ENCODE measurements around the gene MTO1. TPM values are rescaled to one million over a fixed set of nuclear protein-coding genes. Genes with fewer than 3 reads are reported as not detected.

Gene MTO1, protein sequence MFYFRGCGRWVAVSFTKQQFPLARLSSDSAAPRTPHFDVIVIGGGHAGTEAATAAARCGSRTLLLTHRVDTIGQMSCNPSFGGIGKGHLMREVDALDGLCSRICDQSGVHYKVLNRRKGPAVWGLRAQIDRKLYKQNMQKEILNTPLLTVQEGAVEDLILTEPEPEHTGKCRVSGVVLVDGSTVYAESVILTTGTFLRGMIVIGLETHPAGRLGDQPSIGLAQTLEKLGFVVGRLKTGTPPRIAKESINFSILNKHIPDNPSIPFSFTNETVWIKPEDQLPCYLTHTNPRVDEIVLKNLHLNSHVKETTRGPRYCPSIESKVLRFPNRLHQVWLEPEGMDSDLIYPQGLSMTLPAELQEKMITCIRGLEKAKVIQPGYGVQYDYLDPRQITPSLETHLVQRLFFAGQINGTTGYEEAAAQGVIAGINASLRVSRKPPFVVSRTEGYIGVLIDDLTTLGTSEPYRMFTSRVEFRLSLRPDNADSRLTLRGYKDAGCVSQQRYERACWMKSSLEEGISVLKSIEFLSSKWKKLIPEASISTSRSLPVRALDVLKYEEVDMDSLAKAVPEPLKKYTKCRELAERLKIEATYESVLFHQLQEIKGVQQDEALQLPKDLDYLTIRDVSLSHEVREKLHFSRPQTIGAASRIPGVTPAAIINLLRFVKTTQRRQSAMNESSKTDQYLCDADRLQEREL
- total RNA-seq = 31.1 and 34.3 TPM in 2 replicates

DNA sequence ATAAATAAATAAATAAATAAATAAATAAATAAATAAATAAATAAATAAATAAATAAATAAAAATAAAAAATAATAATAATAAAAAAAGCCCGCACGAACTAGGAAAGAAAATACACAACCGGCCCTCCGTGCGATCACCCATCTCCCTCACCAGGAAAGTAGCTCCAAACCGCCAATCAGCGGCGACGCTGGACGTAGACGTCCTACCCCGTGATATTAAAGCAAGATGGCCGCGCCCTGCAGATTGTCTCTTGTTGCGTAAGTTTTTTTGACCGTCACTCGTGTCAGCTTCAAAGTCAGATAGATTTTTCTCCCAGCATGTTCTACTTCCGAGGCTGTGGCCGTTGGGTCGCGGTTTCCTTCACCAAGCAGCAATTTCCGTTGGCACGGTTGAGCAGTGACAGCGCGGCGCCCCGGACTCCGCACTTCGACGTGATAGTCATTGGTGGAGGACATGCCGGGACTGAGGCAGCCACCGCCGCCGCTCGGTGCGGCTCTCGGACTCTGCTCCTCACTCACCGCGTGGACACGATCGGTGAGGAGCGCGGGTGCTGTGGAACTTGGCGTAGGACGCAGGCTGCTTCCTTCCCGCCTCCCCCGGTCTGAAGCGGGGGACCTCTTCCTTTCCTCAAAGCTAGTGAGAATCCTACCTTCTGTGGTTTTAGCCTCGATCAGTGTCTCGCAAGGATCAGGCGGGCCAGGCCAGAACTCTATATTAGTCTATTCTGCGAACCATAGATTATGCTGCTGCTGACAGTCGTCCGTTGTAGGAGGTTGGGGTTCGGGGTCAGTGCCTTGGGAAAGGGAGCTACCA, at the start of gene MTO1:
TSS of gene MTO1 (plus strand) at position 201 of the 814 bp plus-strand sequence. CDS start at position 319, 118 bp downstream.

DNA sequence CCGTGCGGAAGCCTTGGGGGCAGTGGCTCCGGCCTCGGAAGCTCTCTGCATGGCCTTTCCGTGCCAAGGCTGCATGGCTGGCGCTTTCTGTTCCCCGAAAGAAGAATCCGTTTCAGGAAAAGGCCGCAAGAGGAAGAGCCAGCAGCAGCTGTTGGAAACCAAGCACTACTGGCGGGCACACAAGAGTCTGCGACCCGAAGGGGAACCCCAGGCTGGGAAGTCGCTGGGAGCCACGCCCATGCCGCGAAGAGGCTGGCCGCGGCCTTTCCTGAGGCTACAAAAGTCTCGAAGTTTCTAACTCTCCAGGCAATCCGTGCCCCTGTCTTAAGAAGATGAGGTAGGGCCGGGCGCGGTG, 9.5 kb upstream of the MTO1 start, which contains the start of gene CGAS:
TSS of gene CGAS (minus strand) at position 191 of the 355 bp plus-strand sequence. CDS start at position 75, 116 bp downstream.

DNA sequence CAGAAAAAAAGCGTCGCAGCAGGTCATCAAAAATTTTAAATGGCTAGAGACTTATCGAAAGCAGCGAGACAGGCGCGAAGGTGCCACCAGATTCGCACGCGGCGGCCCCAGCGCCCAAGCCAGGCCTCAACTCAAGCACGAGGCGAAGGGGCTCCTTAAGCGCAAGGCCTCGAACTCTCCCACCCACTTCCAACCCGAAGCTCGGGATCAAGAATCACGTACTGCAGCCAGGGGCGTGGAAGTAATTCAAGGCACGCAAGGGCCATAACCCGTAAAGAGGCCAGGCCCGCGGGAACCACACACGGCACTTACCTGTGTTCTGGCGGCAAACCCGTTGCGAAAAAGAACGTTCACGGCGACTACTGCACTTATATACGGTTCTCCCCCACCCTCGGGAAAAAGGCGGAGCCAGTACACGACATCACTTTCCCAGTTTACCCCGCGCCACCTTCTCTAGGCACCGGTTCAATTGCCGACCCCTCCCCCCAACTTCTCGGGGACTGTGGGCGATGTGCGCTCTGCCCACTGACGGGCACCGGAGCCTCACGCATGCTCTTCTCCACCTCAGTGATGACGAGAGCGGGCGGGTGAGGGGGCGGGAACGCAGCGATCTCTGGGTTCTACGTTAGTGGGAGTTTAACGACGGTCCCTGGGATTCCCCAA, 59.3 kb downstream of the MTO1 start, which contains the start of gene EEF1A1:
TSS of gene EEF1A1 (minus strand) at position 345 of the 663 bp plus-strand sequence. CDS start 1,006 bp downstream, outside the sequence.

Other genes with a start within 250 kb of the MTO1 start
- not detected in 2 replicates for gene KHDC1L, start 236.2 kb upstream of the MTO1 start, total RNA-seq
- 3.5 TPM in 2 replicates for gene KHDC1, start 198.5 kb upstream of the MTO1 start, total RNA-seq
- not detected in 2 replicates for gene DPPA5, start 107.5 kb upstream of the MTO1 start, total RNA-seq
- gene KHDC3L, start 99.1 kb upstream of the MTO1 start, total RNA-seq = not detected in 2 replicates
- gene OOEP, start 91.8 kb upstream of the MTO1 start, total RNA-seq = 0.13 and 0.30 TPM in 2 replicates
- gene DDX43, start 66.9 kb upstream of the MTO1 start, total RNA-seq = 2.8 and 4.9 TPM in 2 replicates
- 3.3 and 4.9 TPM in 2 replicates for gene CGAS, start 9.4 kb upstream of the MTO1 start, total RNA-seq
- 21,283 and 23,677 TPM in 2 replicates for gene EEF1A1, start 59.3 kb downstream of the MTO1 start, total RNA-seq
- gene SLC17A5, start 192.3 kb downstream of the MTO1 start, total RNA-seq = 57.4 and 58.1 TPM in 2 replicates
- gene CD109, start 234.5 kb downstream of the MTO1 start, total RNA-seq = 46.1 and 46.4 TPM in 2 replicates

Data from smooth muscle cell of the pulmonary artery (primary cell).